Tibial nerve (tissue), 3 donors: Measurements from ENCODE around the gene ZSCAN32.

Experiments
- CTCF ChIP-seq, 5 experiments: fragments of 200-600 bp in 3 of 5; fragments of 450-650 bp in 2 of 5; sonication (generic) in 3 of 5; IDR thresholded peaks; one replicate each; pipeline ENCODE4 v1.5.1; 2016 to 2019; ENCODE audit warnings: antibody characterized with exemption in 5 of 5, mild to moderate bottlenecking in 3 of 5, moderate library complexity in 2 of 5
- POLR2A ChIP-seq, 2 donors: fragments of 450-650 bp; IDR thresholded peaks; one replicate each; pipeline ENCODE4 v1.6.1; 2017; ENCODE audit warnings: antibody characterized with exemption in 2 of 2, mild to moderate bottlenecking in 2 of 2, moderate library complexity in 2 of 2

- TF ChIP-seq CTCF (IDR thresholded peaks at IDR 0.05): no peak
- no peak for TF ChIP-seq POLR2A (IDR thresholded peaks at IDR 0.05)
Observed at GRCh38 chr16:3377917-3378316, 22.9 kb downstream of the ZSCAN32 start.
